K562 (cell line): Measurements from ENCODE around the gene TET2. TPM values are rescaled to one million over a fixed set of nuclear protein-coding genes. Genes with fewer than 3 reads are reported as not detected.

Experiments
- ATAC-seq: fragments of 200-7000 bp; cut with Tn5 transposase; 3 replicates; pipeline ENCODE4 v1.9.1; 2020; ENCODE audit warnings: moderate library complexity
- BruUV-seq: library from RNA; stranded (reverse); fragments of 400-500 nt; replicated peaks from 2 replicates; lab custom pipeline; 2021; lab: Mats Ljungman, UMichigan
- CTCF ChIA-PET: fragments of 300-600 bp; formaldehyde crosslinking; extraction: SDS; loops from one replicate; lab custom pipeline; 2021; ENCODE audit warnings: low intra/inter-chr PET ratio; lab: Yijun Ruan, JAX
- POLR2A ChIA-PET: fragments of 300-600, 350-650 bp; sonication (Branson Sonifier 250); formaldehyde crosslinking; extraction: SDS; loops from one replicate; lab custom pipeline; 2021; ENCODE audit warnings: antibody characterized with exemption, inconsistent platforms; lab: Yijun Ruan, JAX
- DNase-seq, 4 experiments: peaks; one replicate each; pipeline versions ENCODE4 v3.0.0 to v3.0.0-alpha.2; 2011 to 2018; ENCODE audit warnings: low spot score in 3 of 4, mixed read lengths in 3 of 4; ENCODE audit errors: extremely low read depth in 1 of 4
- FAIRE-seq: peaks from 2 replicates; lab custom pipeline; 2011; peaks lifted over from hg19 to GRCh38; lab: Jason Lieb, UNC
- H2AFZ ChIP-seq: 2 replicates; pipeline ENCODE4 v1.6.0; 2011; ENCODE audit warnings: low read depth, low read length, control low read depth, inconsistent platforms
- H3K27ac ChIP-seq: fragments of 200-600 bp; 3 replicates; pipeline ENCODE4 v1.8.0; 2011; ENCODE audit warnings: low read depth, mild to moderate bottlenecking, control low read depth, inconsistent platforms, low read length, moderate library complexity, mixed read lengths; ENCODE audit errors: extremely low read depth
- H3K27me3 ChIP-seq, 2 experiments: fragments of 300-600 bp in 1 of 2; 2 replicates in 1 of 2; 3 replicates in 1 of 2; pipeline versions ENCODE4 v1.6.0 to v1.8.0; 2011; ENCODE audit warnings: inconsistent platforms in 2 of 2, low read length in 2 of 2, mild to moderate bottlenecking in 1 of 2, mixed read lengths in 1 of 2, moderate library complexity in 1 of 2; ENCODE audit not compliant: control insufficient read depth in 2 of 2, insufficient read depth in 2 of 2
- H3K36me3 ChIP-seq: fragments of 300-600 bp; 3 replicates; pipeline ENCODE4 v1.8.0; 2011; ENCODE audit warnings: mild to moderate bottlenecking, low read length, inconsistent platforms; ENCODE audit not compliant: control insufficient read depth, insufficient read depth
- H3K4me1 ChIP-seq, 2 experiments: fragments of 200-600 bp in 1 of 2; replicated peaks in 1 of 2; 2 replicates in 1 of 2; 3 replicates in 1 of 2; pipeline versions ENCODE4 v1.5.1 to v1.8.0; 2011; ENCODE audit warnings: inconsistent platforms in 2 of 2, low read length in 2 of 2, mild to moderate bottlenecking in 1 of 2, mixed read lengths in 1 of 2, moderate library complexity in 1 of 2; ENCODE audit not compliant: control insufficient read depth in 2 of 2, insufficient read depth in 2 of 2
- H3K4me2 ChIP-seq: 2 replicates; pipeline ENCODE4 v1.6.1; 2011; ENCODE audit warnings: low read length, control low read depth, inconsistent platforms, mixed read lengths; ENCODE audit not compliant: insufficient read depth
- H3K4me3 ChIP-seq: fragments of 200-600 bp; sonication (generic), shearing (Covaris generic); 2 replicates; pipeline ENCODE4 v1.5.1; 2016; ENCODE audit warnings: control low read depth, inconsistent platforms
- H3K79me2 ChIP-seq: fragments of 200-600 bp; 3 replicates; pipeline ENCODE4 v1.8.0; 2011; ENCODE audit warnings: low read length, inconsistent platforms; ENCODE audit not compliant: control insufficient read depth, insufficient read depth
- H3K9ac ChIP-seq, 2 experiments: 2 replicates each; pipeline versions ENCODE4 v1.6.0 to v1.6.1; 2011; ENCODE audit warnings: low read depth in 2 of 2, low read length in 2 of 2, control low read depth in 1 of 2, inconsistent platforms in 1 of 2, mild to moderate bottlenecking in 1 of 2, mixed read lengths in 1 of 2; ENCODE audit not compliant: insufficient read depth in 1 of 2
- H3K9me1 ChIP-seq: one replicate; pipeline ENCODE4 v1.6.0; 2011; ENCODE audit warnings: inconsistent platforms, mild to moderate bottlenecking, low read length, moderate library complexity; ENCODE audit not compliant: control insufficient read depth, insufficient read depth
- H3K9me3 ChIP-seq: replicated peaks from 2 replicates; pipeline ENCODE4 v1.5.1; 2011; ENCODE audit warnings: low read depth, low read length, inconsistent platforms; ENCODE audit not compliant: control insufficient read depth, insufficient read depth
- H4K20me1 ChIP-seq: replicated peaks from 2 replicates; pipeline ENCODE4 v1.6.1; 2011; ENCODE audit warnings: low read length, inconsistent platforms, mixed read lengths; ENCODE audit not compliant: control insufficient read depth, insufficient read depth
- ARID4B ChIP-seq: sonication (generic); formaldehyde crosslinking; IDR thresholded peaks from 2 replicates; pipeline ENCODE4 v1.8.0; 2022; ENCODE audit warnings: mild to moderate bottlenecking, missing genetic modification reagents
- BCL6 ChIP-seq: fragments of 250-450 bp; sonication (Bioruptor Pico); IDR thresholded peaks from 2 replicates; pipeline ENCODE4 v1.4.0; 2020
- E4F1 ChIP-seq: fragments of 250-450 bp; sonication (Bioruptor Pico); IDR thresholded peaks from 2 replicates; pipeline ENCODE4 v1.5.0; 2021; ENCODE audit warnings: mild to moderate bottlenecking, borderline replicate concordance
- ZNF740 ChIP-seq, 3 experiments: fragments of 200-800 bp in 1 of 3; sonication (Bioruptor generic) in 1 of 3; sonication (generic) in 1 of 3; formaldehyde crosslinking in 1 of 3; IDR thresholded peaks; 2 replicates each; pipeline versions ENCODE4 v1.6.1 to v1.8.0; 2016 to 2022; ENCODE audit warnings: mild to moderate bottlenecking in 2 of 3, missing compliant biosample characterization in 2 of 3, missing genetic modification characterization in 2 of 3, missing genetic modification reagents in 1 of 3
- WGBS: fragments of 100-300 bp; shearing (Covaris generic); methylation state at CpG from one replicate; pipeline ENCODE4 v1.1.6; 2016; ENCODE audit warnings: low coverage, mixed read lengths; ENCODE audit not compliant: insufficient coverage; ENCODE audit errors: missing lambda C conversion rate; 5-methylcytosine and 5-hydroxymethylcytosine counted together
- in situ Hi-C: fragments of 300-500 bp; cut with MboI; formaldehyde crosslinking; loops from 4 replicates; pipeline ENCODE4 v1.15.0; 2018; ENCODE audit warnings: inconsistent platforms, mixed read lengths
- intact Hi-C: fragments of 100-400 bp; cut with micrococcal nuclease; formaldehyde crosslinking; loops from 2 replicates; pipeline ENCODE4 v1.14.2; 2022
- polyA plus RNA-seq, 8 experiments: library from polyadenylated mRNA; depleted of rRNA in 4 of 8; stranded (reverse) in 5 of 8; unstranded in 3 of 8; fragments of >200 nt; fragmentation: Nextera tagmentation in 2 of 8; fragmentation: Illumina TruSeq in 1 of 8; extraction: Ambion mirVana in 2 of 8; extraction: Trizol in 1 of 8; gene quantifications; 2 replicates each; pipeline versions ENCODE4 v1.2.1 to v1.2.3, GENCODE V29; 2011 to 2014; ENCODE audit warnings: inconsistent platforms in 1 of 8, missing spikeins in 1 of 8
- total RNA-seq, 7 experiments: library from RNA; depleted of rRNA in 6 of 7; stranded (reverse); fragments of >200 nt in 6 of 7; fragmentation: Illumina TruSeq in 2 of 7; extraction: Trizol in 2 of 7; gene quantifications; 2 replicates each; pipeline versions ENCODE4 v1.2.1 to v1.2.3, GENCODE V29; 2011 to 2021; ENCODE audit warnings: low replicate concordance in 1 of 7
- TF ChIP-seq, protein P1 (sequence below): fragments of 450-650 bp; formaldehyde crosslinking; IDR thresholded peaks from 2 replicates; pipeline ENCODE4 v1.4.0; 2022; ENCODE audit warnings: mild to moderate bottlenecking, moderate library complexity
- TF ChIP-seq, protein P2 (sequence below): sonication (generic); formaldehyde crosslinking; IDR thresholded peaks from 2 replicates; pipeline ENCODE4 v1.8.1; 2023; ENCODE audit warnings: mild to moderate bottlenecking, missing genetic modification reagents

Gene TET2
- total and polyA plus RNA-seq, 9 of the 15 experiments (the other 6 are each of a cell fraction or from before 2014, with no cell fraction given) = 0.80 to 11.1 (median 4.9) TPM

- no peak for TF ChIP-seq ZNF740 (CRISPR knock-in tag; IDR thresholded peaks at IDR 0.05)
- no peak for TF ChIP-seq ZNF740 (tag; IDR thresholded peaks at IDR 0.05)
- TF ChIP-seq E4F1 = no peak
- no peak for TF ChIP-seq BCL6 (CRISPR knock-in tag)
Measured at GRCh38 chr4:105234582-105234981, 87.9 kb downstream of the TET2 start (continued).

- FAIRE-seq (no peak), DNase-seq (no peak), ATAC-seq (no peak)
- CTCF ChIA-PET = no interaction called here
- POLR2A ChIA-PET = no interaction called here
- Histone ChIP-seq H3K36me3 (peaks cover 7% of the 10 kb centered on the region; the same call in 2 of the 3 replicates), H3K79me2 (no peaks in the 10 kb centered on the region), H3K27me3 (no peaks in the 10 kb centered on the region), H3K4me2 (no peak overlapping the region), H3K9ac (no peak overlapping the region), H3K9me1 (no peaks in the 10 kb centered on the region), H4K20me1 (no peaks in the 10 kb centered on the region), H3K9me3 (no peaks in the 10 kb centered on the region), H3K4me3 (no peak overlapping the region), H3K4me1 (no peaks in the 10 kb centered on the region), H3K27ac (no peak overlapping the region), H2AFZ (no peak overlapping the region)
- in situ Hi-C loops = no loop called here
- WGBS = 83% methylated on average over 4 of the region's 4 CpGs
- intact Hi-C loops = no loop called here
- BruUV-seq = no TSS peak
- TF ChIP-seq, protein P1, sequence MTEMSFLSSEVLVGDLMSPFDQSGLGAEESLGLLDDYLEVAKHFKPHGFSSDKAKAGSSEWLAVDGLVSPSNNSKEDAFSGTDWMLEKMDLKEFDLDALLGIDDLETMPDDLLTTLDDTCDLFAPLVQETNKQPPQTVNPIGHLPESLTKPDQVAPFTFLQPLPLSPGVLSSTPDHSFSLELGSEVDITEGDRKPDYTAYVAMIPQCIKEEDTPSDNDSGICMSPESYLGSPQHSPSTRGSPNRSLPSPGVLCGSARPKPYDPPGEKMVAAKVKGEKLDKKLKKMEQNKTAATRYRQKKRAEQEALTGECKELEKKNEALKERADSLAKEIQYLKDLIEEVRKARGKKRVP = no peak
- TF ChIP-seq, protein P2, sequence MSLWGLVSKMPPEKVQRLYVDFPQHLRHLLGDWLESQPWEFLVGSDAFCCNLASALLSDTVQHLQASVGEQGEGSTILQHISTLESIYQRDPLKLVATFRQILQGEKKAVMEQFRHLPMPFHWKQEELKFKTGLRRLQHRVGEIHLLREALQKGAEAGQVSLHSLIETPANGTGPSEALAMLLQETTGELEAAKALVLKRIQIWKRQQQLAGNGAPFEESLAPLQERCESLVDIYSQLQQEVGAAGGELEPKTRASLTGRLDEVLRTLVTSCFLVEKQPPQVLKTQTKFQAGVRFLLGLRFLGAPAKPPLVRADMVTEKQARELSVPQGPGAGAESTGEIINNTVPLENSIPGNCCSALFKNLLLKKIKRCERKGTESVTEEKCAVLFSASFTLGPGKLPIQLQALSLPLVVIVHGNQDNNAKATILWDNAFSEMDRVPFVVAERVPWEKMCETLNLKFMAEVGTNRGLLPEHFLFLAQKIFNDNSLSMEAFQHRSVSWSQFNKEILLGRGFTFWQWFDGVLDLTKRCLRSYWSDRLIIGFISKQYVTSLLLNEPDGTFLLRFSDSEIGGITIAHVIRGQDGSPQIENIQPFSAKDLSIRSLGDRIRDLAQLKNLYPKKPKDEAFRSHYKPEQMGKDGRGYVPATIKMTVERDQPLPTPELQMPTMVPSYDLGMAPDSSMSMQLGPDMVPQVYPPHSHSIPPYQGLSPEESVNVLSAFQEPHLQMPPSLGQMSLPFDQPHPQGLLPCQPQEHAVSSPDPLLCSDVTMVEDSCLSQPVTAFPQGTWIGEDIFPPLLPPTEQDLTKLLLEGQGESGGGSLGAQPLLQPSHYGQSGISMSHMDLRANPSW = no peak
- no peak for TF ChIP-seq ARID4B
Measured at GRCh38 chr4:105236202-105236915, 89.7 kb downstream of the TET2 start.
